ENCODE results near the gene CNPY1. TPM values are rescaled to one million over a fixed set of nuclear protein-coding genes. Genes with fewer than 3 reads are reported as not detected.

The CNPY1 gene
- polyA plus RNA-seq, 1 donor from 2014 or later: 0.36 TPM

GRCh38 chr7:155457544-155458110, 88.7 kb downstream of the CNPY1 start:
- Histone ChIP-seq H3K27ac (ENCODE audit: low read length) (no peak overlapping the region), H3K36me3 (ENCODE audit: insufficient read depth, low read length) (no peaks in the 10 kb centered on the region), H3K4me3 (ENCODE audit: low read length) (peak overlapping the region; percentile 51), H4K20me1 (ENCODE audit: insufficient read depth) (no peaks in the 10 kb centered on the region), H3K9me3 (ENCODE audit: low read length) (no peaks in the 10 kb centered on the region), H3K9ac (ENCODE audit: low read length) (no peak overlapping the region), H3F3A (ENCODE audit: insufficient read depth, low read length, poor library complexity, severe bottlenecking) (no peaks in the 10 kb centered on the region), H3K27me3 (ENCODE audit: insufficient read depth, low read depth, low read length) (peaks cover 94% of the 10 kb centered on the region), H2AFZ (ENCODE audit: low read depth, low read length) (no peak overlapping the region), H3K79me2 (replicated peaks; ENCODE audit: insufficient read depth, low read length) (no peaks in the 10 kb centered on the region), H3K9me2 (ENCODE audit: insufficient read depth, low read length) (no peaks in the 10 kb centered on the region), H3K4me2 (ENCODE audit: low read length) (no peak overlapping the region)
- no peak for TF ChIP-seq MXI1 (conservative IDR thresholded peaks at IDR 0.05; ENCODE audit: poor library complexity, severe bottlenecking)
- TF ChIP-seq EP300 (conservative IDR thresholded peaks at IDR 0.05; ENCODE audit: poor library complexity, severe bottlenecking): no peak
- TF ChIP-seq POLR2AphosphoS5 (IDR thresholded peaks at IDR 0.05): no peak
- no peak for TF ChIP-seq TAF1 (IDR thresholded peaks at IDR 0.05; ENCODE audit: low read depth)
- no peak for TF ChIP-seq RAD21 (conservative IDR thresholded peaks at IDR 0.05)
- TF ChIP-seq SMC3 (conservative IDR thresholded peaks at IDR 0.05; ENCODE audit: poor library complexity): no peak
- TF ChIP-seq, protein P1, sequence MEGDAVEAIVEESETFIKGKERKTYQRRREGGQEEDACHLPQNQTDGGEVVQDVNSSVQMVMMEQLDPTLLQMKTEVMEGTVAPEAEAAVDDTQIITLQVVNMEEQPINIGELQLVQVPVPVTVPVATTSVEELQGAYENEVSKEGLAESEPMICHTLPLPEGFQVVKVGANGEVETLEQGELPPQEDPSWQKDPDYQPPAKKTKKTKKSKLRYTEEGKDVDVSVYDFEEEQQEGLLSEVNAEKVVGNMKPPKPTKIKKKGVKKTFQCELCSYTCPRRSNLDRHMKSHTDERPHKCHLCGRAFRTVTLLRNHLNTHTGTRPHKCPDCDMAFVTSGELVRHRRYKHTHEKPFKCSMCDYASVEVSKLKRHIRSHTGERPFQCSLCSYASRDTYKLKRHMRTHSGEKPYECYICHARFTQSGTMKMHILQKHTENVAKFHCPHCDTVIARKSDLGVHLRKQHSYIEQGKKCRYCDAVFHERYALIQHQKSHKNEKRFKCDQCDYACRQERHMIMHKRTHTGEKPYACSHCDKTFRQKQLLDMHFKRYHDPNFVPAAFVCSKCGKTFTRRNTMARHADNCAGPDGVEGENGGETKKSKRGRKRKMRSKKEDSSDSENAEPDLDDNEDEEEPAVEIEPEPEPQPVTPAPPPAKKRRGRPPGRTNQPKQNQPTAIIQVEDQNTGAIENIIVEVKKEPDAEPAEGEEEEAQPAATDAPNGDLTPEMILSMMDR (IDR thresholded peaks at IDR 0.05; ENCODE audit: poor library complexity, severe bottlenecking): no peak
- no peak for TF ChIP-seq EZH2 (IDR thresholded peaks at IDR 0.05; ENCODE audit: borderline replicate concordance, insufficient read depth, low read length, poor library complexity, severe bottlenecking)
- TF ChIP-seq REST (IDR thresholded peaks at IDR 0.05; ENCODE audit: borderline replicate concordance): no peak

DNA sequence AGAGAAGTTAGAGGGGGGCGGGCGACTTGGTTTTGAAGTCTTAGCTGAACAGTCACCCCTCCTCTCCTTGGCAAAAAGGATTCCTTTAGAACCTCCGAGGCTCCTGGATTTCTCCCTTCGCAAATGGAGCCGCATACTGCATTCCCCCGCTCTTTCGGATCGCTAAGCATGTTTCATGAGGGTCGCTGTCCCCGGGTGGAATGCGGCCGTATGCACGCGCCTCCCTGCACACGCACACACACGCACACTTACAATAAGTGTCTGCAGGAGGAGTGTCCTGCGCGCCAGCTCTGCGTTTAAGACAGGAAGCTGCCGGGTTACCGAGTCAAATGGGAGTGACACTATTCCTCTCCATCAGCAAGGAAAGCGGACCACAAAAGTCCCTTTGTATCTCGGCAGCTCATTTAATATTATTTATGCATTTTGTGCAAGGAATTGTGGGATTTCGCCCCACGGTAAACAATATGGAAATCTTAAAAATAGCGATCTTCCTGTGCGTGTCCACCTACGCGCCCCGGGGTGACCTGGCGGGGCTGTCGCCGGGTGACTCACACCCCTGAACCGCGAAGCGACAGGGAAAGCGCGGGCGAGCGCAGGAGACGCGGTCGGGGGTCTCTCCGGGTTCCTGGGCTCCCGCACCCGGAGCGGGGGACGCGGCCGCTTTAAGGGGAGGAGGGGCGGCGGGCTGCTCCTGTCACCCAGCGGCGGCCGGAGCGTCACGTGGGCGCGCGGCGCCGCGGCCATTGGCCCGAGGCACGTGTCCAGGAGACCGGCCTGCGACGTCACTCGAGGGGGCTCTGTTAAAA, 89.4 kb downstream of the CNPY1 start:
- Histone ChIP-seq H3K36me3 (ENCODE audit: insufficient read depth, low read length) (no peaks in the 10 kb centered on the region), H3K4me3 (ENCODE audit: low read length) (peak overlapping the region; percentile 51), H2AFZ (ENCODE audit: low read depth, low read length) (no peak overlapping the region)

More for the DNA sequence above, 89.4 kb downstream of the CNPY1 start:
- H3K27me3 ChIP-seq (ENCODE audit: insufficient read depth, low read depth, low read length): peaks cover 94% of the 10 kb centered on the region
- TF ChIP-seq EZH2 (IDR thresholded peaks at IDR 0.05; ENCODE audit: borderline replicate concordance, insufficient read depth, low read length, poor library complexity, severe bottlenecking): peak; percentile 90
- TF ChIP-seq SMC3 (conservative IDR thresholded peaks at IDR 0.05; ENCODE audit: poor library complexity): no peak
- peak; percentile 51 for TF ChIP-seq POLR2AphosphoS5 (IDR thresholded peaks at IDR 0.05)
- no peak overlapping the region for H3K9ac ChIP-seq (ENCODE audit: low read length)
- H3K79me2 ChIP-seq (replicated peaks; ENCODE audit: insufficient read depth, low read length): no peaks in the 10 kb centered on the region
- no peak overlapping the region for H3K4me2 ChIP-seq (ENCODE audit: low read length)
- H3F3A ChIP-seq (ENCODE audit: insufficient read depth, low read length, poor library complexity, severe bottlenecking): no peaks in the 10 kb centered on the region
- no peaks in the 10 kb centered on the region for H4K20me1 ChIP-seq (ENCODE audit: insufficient read depth)
- H3K27ac ChIP-seq (ENCODE audit: low read length): no peak overlapping the region
- no peaks in the 10 kb centered on the region for H3K9me2 ChIP-seq (ENCODE audit: insufficient read depth, low read length)
- H3K9me3 ChIP-seq (ENCODE audit: low read length): no peaks in the 10 kb centered on the region
